GM18499 (cell line): Measurements from ENCODE around the gene C11orf68.
"Not testable (repeated sequence)": the region's sequence is repeated elsewhere in the genome, so short reads cannot be mapped to it uniquely, and the experiment has no call there.

Experiments
- ATAC-seq: cut with Tn5 transposase; IDR thresholded peaks from one replicate; pipeline ENCODE4 v1.9.1; 2021; ENCODE audit warnings: moderate number of reproducible peaks; ENCODE audit not compliant: insufficient read depth, unreplicated experiment

Gene C11orf68

GRCh38 chr11:65918211-65919140 lies at the start of gene C11orf68:
Gene C11orf68, minus strand, starts transcription at chr11:65919062. Its CDS starts 31 bp downstream, at chr11:65919031.
- ATAC-seq = no peak

GRCh38 chr11:65967329-65967934 lies 48.6 kb upstream of the C11orf68 start:
- ATAC-seq = no peak

GRCh38 chr11:65965986-65966762 lies 47.3 kb upstream of the C11orf68 start:
- ATAC-seq = no peak

GRCh38 chr11:65964906-65965305 lies 46.0 kb upstream of the C11orf68 start:
- no peak for ATAC-seq

GRCh38 chr11:65962141-65962564 lies 43.3 kb upstream of the C11orf68 start:
- ATAC-seq = no peak

GRCh38 chr11:65961267-65962140 lies 42.6 kb upstream of the C11orf68 start, which contains the start of gene SART1:
Gene SART1, plus strand, starts transcription at chr11:65961734. Its CDS starts 47 bp downstream, at chr11:65961781.
- ATAC-seq = peak; percentile 55

GRCh38 chr11:65960824-65961266 lies 42.0 kb upstream of the C11orf68 start:
- no peak for ATAC-seq

GRCh38 chr11:65958774-65959420 lies 40.0 kb upstream of the C11orf68 start:
- ATAC-seq = no peak

- ATAC-seq = no peak
These were observed 39.4 kb upstream of the C11orf68 start for GRCh38 chr11:65958291-65958690.

- no peak for ATAC-seq
These were observed 35.9 kb upstream of the C11orf68 start for GRCh38 chr11:65954771-65955170.

- ATAC-seq = no peak
These were observed 34.6 kb upstream of the C11orf68 start for GRCh38 chr11:65953471-65953870.

GRCh38 chr11:65952052-65952521 lies 33.2 kb upstream of the C11orf68 start:
- ATAC-seq = no peak

- not testable (repeated sequence) for ATAC-seq
These were observed 32.8 kb upstream of the C11orf68 start for GRCh38 chr11:65951641-65952040.

- ATAC-seq = not testable (repeated sequence)
These were observed 31.8 kb upstream of the C11orf68 start for GRCh38 chr11:65950711-65951110.

- no peak for ATAC-seq
These were observed 28.8 kb upstream of the C11orf68 start for GRCh38 chr11:65947603-65948125.

GRCh38 chr11:65947133-65947532 lies 28.3 kb upstream of the C11orf68 start:
- ATAC-seq = no peak

- ATAC-seq = no peak
These were observed 27.8 kb upstream of the C11orf68 start for GRCh38 chr11:65946655-65947054.

- no peak for ATAC-seq
These were observed 27.2 kb upstream of the C11orf68 start for GRCh38 chr11:65945941-65946558.
